ENCODE measurements around the gene RFX3.

The RFX3 gene

DNA sequence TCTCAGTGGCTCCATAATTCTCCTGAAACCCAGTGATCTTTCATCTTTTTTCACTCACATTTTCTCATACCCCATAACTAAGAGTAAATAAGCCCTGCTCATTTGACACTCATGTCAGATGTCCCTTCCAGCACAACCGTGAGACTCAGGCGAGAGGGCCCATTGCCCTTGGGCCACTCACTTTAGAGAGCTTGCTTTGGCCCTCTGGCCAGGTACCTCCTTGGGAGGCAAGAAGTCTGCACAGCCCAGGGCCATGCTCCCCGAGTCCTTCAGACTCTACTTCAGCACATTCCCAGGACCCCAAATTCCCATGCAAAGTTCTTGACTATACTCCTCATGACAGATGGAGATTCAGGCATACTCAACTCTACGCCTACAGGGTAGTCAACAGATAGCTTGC is 33.6 kb downstream of the RFX3 start:
- TF ChIP-seq EGR1 (IDR thresholded peaks at IDR 0.05) (no peak), FOXM1 (IDR thresholded peaks at IDR 0.05; ENCODE audit: borderline replicate concordance, low read depth) (no peak), MAX (IDR thresholded peaks at IDR 0.05) (no peak), TAF1 (IDR thresholded peaks at IDR 0.05; ENCODE audit: low read depth) (no peak), YY1 (IDR thresholded peaks at IDR 0.05; ENCODE audit: low read depth) (no peak), RAD21 (IDR thresholded peaks at IDR 0.05; ENCODE audit: low read depth) (no peak), TEAD4 (IDR thresholded peaks at IDR 0.05) (no peak), ZBTB7A (IDR thresholded peaks at IDR 0.05; ENCODE audit: low read depth) (no peak)

DNA sequence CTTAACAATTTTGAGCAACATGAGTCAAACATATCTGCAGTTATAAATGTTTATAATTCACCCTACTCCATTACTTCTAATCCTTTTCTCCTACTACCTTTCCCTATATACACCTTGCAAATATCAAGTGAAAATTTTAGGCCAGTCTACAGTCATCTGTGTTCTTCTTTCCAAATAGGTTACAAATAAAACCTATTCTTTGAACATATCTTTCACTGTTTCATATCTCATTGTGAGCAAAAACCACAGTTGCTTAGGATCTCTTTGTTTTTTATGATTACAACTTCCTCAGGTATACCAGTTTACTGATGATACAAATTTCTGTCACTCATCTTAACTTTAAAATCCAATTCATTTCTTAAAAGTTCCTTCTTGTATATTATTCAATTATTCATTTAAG is 34.4 kb downstream of the RFX3 start:
- no peak for TF ChIP-seq FOXM1 (IDR thresholded peaks at IDR 0.05; ENCODE audit: borderline replicate concordance, low read depth)
- no peak for TF ChIP-seq RAD21 (IDR thresholded peaks at IDR 0.05; ENCODE audit: low read depth)
- TF ChIP-seq NFIC (IDR thresholded peaks at IDR 0.05) = no peak
- TF ChIP-seq CEBPB (IDR thresholded peaks at IDR 0.05) = no peak
- TF ChIP-seq TCF12 (IDR thresholded peaks at IDR 0.05; ENCODE audit: low read depth) = no peak
- no peak for TF ChIP-seq REST (IDR thresholded peaks at IDR 0.05; ENCODE audit: low read depth)
- TF ChIP-seq, protein P1, sequence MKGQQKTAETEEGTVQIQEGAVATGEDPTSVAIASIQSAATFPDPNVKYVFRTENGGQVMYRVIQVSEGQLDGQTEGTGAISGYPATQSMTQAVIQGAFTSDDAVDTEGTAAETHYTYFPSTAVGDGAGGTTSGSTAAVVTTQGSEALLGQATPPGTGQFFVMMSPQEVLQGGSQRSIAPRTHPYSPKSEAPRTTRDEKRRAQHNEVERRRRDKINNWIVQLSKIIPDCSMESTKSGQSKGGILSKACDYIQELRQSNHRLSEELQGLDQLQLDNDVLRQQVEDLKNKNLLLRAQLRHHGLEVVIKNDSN (IDR thresholded peaks at IDR 0.05) = no peak

GRCh38 chr9:3490957-3491356 is 34.8 kb downstream of the RFX3 start:
- TF ChIP-seq FOXM1 (IDR thresholded peaks at IDR 0.05; ENCODE audit: borderline replicate concordance, low read depth) (no peak), RAD21 (IDR thresholded peaks at IDR 0.05; ENCODE audit: low read depth) (no peak), REST (IDR thresholded peaks at IDR 0.05; ENCODE audit: low read depth) (no peak), TEAD4 (IDR thresholded peaks at IDR 0.05) (no peak), CEBPB (IDR thresholded peaks at IDR 0.05) (no peak), TCF12 (IDR thresholded peaks at IDR 0.05; ENCODE audit: low read depth) (no peak), YY1 (IDR thresholded peaks at IDR 0.05; ENCODE audit: low read depth) (no peak), CREB1 (IDR thresholded peaks at IDR 0.05; ENCODE audit: low read depth) (no peak), ZBTB7A (IDR thresholded peaks at IDR 0.05; ENCODE audit: low read depth) (no peak), MAX (IDR thresholded peaks at IDR 0.05) (no peak), EP300 (IDR thresholded peaks at IDR 0.05; ENCODE audit: borderline replicate concordance) (no peak), TAF1 (IDR thresholded peaks at IDR 0.05; ENCODE audit: low read depth) (no peak), NFIC (IDR thresholded peaks at IDR 0.05) (no peak), EGR1 (IDR thresholded peaks at IDR 0.05) (no peak)
- TF ChIP-seq, protein P1 (IDR thresholded peaks at IDR 0.05) = no peak

DNA sequence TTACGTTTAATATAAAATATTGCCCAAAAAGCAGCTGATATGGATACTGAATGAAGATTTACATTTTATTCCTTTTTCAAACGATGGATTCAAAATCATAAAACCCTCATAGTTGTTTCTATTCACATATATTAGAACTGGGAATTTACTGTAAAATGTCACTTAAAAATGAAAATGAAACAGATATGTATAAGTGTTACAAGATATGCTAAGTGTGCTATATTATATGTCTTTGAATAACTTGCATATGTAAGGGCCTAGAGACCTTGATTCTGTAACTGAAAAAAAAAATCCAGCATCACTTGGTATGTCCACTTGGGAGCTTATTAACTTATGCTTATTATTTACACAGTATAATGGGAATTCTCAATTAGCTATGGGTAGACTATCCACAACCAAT is 43.2 kb downstream of the RFX3 start:
- TF ChIP-seq TCF12 (IDR thresholded peaks at IDR 0.05; ENCODE audit: low read depth) (no peak), EGR1 (IDR thresholded peaks at IDR 0.05) (no peak), YY1 (IDR thresholded peaks at IDR 0.05; ENCODE audit: low read depth) (no peak), TEAD4 (IDR thresholded peaks at IDR 0.05) (no peak), CEBPB (IDR thresholded peaks at IDR 0.05) (no peak)

DNA sequence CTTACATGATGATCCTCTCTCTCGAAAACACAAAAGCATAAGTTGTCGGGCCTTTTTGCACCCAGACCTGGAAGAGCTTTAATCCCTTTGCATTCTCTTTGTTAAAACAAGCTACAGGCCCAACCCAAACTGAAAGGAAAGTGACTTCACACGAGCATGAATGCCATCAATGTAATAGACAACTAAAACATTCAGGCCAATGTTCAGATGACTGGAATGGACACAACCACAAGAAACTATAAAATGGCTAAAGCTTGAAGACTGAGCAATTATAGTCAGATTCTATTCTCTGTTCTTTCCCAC is 45.5 kb downstream of the RFX3 start:
- TF ChIP-seq TCF12 (IDR thresholded peaks at IDR 0.05; ENCODE audit: low read depth) = no peak
- TF ChIP-seq YY1 (IDR thresholded peaks at IDR 0.05; ENCODE audit: low read depth) = no peak
- no peak for TF ChIP-seq NFIC (IDR thresholded peaks at IDR 0.05)
- TF ChIP-seq ZBTB7A (IDR thresholded peaks at IDR 0.05; ENCODE audit: low read depth) = no peak
- TF ChIP-seq REST (IDR thresholded peaks at IDR 0.05; ENCODE audit: low read depth) = no peak
- TF ChIP-seq TEAD4 (IDR thresholded peaks at IDR 0.05) = no peak
- no peak for TF ChIP-seq RAD21 (IDR thresholded peaks at IDR 0.05; ENCODE audit: low read depth)
- TF ChIP-seq TAF1 (IDR thresholded peaks at IDR 0.05; ENCODE audit: low read depth) = no peak
- TF ChIP-seq, protein P1 (IDR thresholded peaks at IDR 0.05) = no peak
- no peak for TF ChIP-seq MAX (IDR thresholded peaks at IDR 0.05)
- TF ChIP-seq EP300 (IDR thresholded peaks at IDR 0.05; ENCODE audit: borderline replicate concordance) = no peak
- no peak for TF ChIP-seq CREB1 (IDR thresholded peaks at IDR 0.05; ENCODE audit: low read depth)

All from Ishikawa (cell line).